Heart right ventricle (tissue), 16 donors: Measurements from ENCODE around the gene IPCEF1. TPM values are rescaled to one million over a fixed set of nuclear protein-coding genes. Genes with fewer than 3 reads are reported as not detected.

ENCODE experiments used
- ATAC-seq, 8 donors: fragments of 200-7000 bp; cut with Tn5 transposase; one replicate each; pipeline ENCODE4 v1.9.1; 2020; ENCODE audit warnings: mild to moderate bottlenecking in 8 of 8, moderate library complexity in 8 of 8, moderate number of reproducible peaks in 1 of 8
- DNase-seq, 2 donors: peaks; one replicate each; pipeline ENCODE4 v3.0.0-alpha.2; 2020
- H3K27ac ChIP-seq, 10 donors: fragments of 200-600 bp; sonication (generic) in 2 of 10; one replicate each; pipeline versions ENCODE4 v1.5.0 to v1.8.0; 2020 to 2022; ENCODE audit warnings: mild to moderate bottlenecking in 3 of 10
- H3K27me3 ChIP-seq, 7 donors: fragments of 200-600 bp; one replicate each; pipeline ENCODE4 v1.8.0; 2021 to 2022; ENCODE audit warnings: mild to moderate bottlenecking in 2 of 7
- H3K36me3 ChIP-seq, 9 donors: fragments of 200-600 bp; sonication (generic) in 1 of 9; one replicate each; pipeline versions ENCODE4 v1.5.0 to v1.8.0; 2020 to 2022; ENCODE audit warnings: mild to moderate bottlenecking in 2 of 9
- H3K4me1 ChIP-seq, 9 donors: fragments of 200-600 bp; sonication (generic) in 1 of 9; one replicate each; pipeline versions ENCODE4 v1.5.0 to v1.8.0; 2020 to 2022; ENCODE audit warnings: mild to moderate bottlenecking in 4 of 9
- H3K4me3 ChIP-seq, 10 donors: fragments of 200-600 bp; sonication (generic) in 2 of 10; one replicate each; pipeline versions ENCODE4 v1.5.0 to v1.8.0; 2020 to 2022; ENCODE audit warnings: mild to moderate bottlenecking in 7 of 10, moderate library complexity in 2 of 10
- H3K9me3 ChIP-seq, 11 donors: fragments of 200-600 bp in 10 of 11; sonication (generic) in 2 of 11; one replicate each; pipeline versions ENCODE4 v1.5.0 to v1.8.0; 2013 to 2022; ENCODE audit warnings: mild to moderate bottlenecking in 2 of 11, control low read depth in 1 of 11, moderate library complexity in 1 of 11
- WGBS, 2 donors: extraction: QIAGEN DNeasy Blood & Tissue Kit; methylation state at CpG; one replicate each; pipeline ENCODE4 v1.1.7; 2013; ENCODE audit warnings: inconsistent platforms in 1 of 2; 5-methylcytosine and 5-hydroxymethylcytosine counted together
- intact Hi-C, 10 donors: fragments of 100-400 bp; cut with DNase I; formaldehyde crosslinking; loops; one replicate each; pipeline versions ENCODE4 v1.11.1 to v1.14.2; 2022
- polyA plus RNA-seq, 2 donors: library from polyadenylated mRNA; stranded (reverse); fragments of 200-250 nt; gene quantifications; one replicate each; pipeline ENCODE4 v1.2.3, GENCODE V29; 2013
- total RNA-seq, 10 donors: library from RNA; stranded (reverse); fragmentation: NEBNext Ultra II Directional in 3 of 10; extraction: Animal tissue kit (Norgen Biotek cat#: 25700) in 3 of 10; gene quantifications; one replicate each; pipeline versions ENCODE4 v1.2.1 to v1.2.4, GENCODE V29; 2021 to 2023
- TF ChIP-seq, protein P1 (sequence below), 9 donors: fragments of 200-600 bp; sonication (generic) in 2 of 9; IDR thresholded peaks; one replicate each; pipeline versions ENCODE4 v1.5.0 to v1.8.0; 2021 to 2022; ENCODE audit warnings: antibody characterized with exemption in 9 of 9, mild to moderate bottlenecking in 5 of 9, moderate library complexity in 1 of 9
- donor health status: Arrhythmogenic right ventricular cardiomyopathy.
- donor health status: ischemic (EF 13 %, LVEDD 7.1; RV severe dilation, severe dysfunction).
- donor health status: healthy with polysubstance abuse.
- donor health status: DM: no; HTN: yes; CAD: no.
- donor health status: DM: no; HTN: no; CAD: no.
- donor health status: ischemic (EF 25% LVEDD 6.9; RV normal size, moderate dysfunction).
- donor health status: ischemic (EF 25% LVEDD 5.7; RV mildly dilated, moderate dysfunction).
- donor health status: healthy.
- donor health status: DM: yes; HTN: yes; CAD: no.
- donor health status: Ischemic cardiomyopathy.
- donor health status: ischemic (EF 35%, LVEDD 5.7; RV mildly dilated, moderate dysfunction).
- donor health status: nonischemic (EF 11% LVEDD 7.7; RV severe dilation, severe dysfunction).
- donor health status: DM: yes; HTN: yes; CAD: no.
- donor health status: PGD.
- donor health status: ischemic (EF 29% LVEDD 5.4; RV normal size, mild dysfunction).
- donor health status: nonischemic (EF 23%, LVEDD 6.1; RV moderate dilation, normal function).

Gene IPCEF1
- total and polyA plus RNA-seq, 12 donors = 0.06 to 5.0 (median 1.4) TPM

DNA sequence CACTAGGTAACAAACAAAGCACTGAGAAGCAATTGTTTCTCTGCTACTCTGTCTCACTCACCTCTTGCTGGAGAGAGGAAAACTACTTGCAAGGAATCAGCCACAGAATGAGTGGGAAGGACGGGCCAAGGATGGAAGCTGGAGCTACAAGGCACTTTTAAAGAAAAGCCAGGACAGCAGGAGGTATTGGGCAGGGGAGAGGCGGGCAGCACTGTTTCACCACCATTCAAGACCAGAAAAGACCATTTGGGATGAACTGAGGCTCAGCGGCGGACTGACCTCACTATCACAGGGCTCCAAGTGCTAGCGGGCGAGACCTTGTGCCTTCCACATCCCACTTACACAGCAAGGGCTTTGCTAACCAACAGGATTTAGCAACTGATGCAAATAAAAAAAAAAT, 137.4 kb downstream of the IPCEF1 start:
- Histone ChIP-seq H3K36me3 (peaks cover 0 to 23% (median 0%) of the 10 kb centered on the region in 9 donors), H3K4me3 (no peak overlapping the region), H3K27ac (no peak overlapping the region), H3K27me3 (no peaks in the 10 kb centered on the region), H3K9me3 (no peaks in the 10 kb centered on the region), H3K4me1 (peaks cover 0 to 5% (median 0%) of the 10 kb centered on the region in 9 donors)
- intact Hi-C loops = no loop called here
- DNase-seq (no peak), ATAC-seq (no peak)
- TF ChIP-seq, protein P1, sequence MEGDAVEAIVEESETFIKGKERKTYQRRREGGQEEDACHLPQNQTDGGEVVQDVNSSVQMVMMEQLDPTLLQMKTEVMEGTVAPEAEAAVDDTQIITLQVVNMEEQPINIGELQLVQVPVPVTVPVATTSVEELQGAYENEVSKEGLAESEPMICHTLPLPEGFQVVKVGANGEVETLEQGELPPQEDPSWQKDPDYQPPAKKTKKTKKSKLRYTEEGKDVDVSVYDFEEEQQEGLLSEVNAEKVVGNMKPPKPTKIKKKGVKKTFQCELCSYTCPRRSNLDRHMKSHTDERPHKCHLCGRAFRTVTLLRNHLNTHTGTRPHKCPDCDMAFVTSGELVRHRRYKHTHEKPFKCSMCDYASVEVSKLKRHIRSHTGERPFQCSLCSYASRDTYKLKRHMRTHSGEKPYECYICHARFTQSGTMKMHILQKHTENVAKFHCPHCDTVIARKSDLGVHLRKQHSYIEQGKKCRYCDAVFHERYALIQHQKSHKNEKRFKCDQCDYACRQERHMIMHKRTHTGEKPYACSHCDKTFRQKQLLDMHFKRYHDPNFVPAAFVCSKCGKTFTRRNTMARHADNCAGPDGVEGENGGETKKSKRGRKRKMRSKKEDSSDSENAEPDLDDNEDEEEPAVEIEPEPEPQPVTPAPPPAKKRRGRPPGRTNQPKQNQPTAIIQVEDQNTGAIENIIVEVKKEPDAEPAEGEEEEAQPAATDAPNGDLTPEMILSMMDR (IDR thresholded peaks at IDR 0.05) = no peak
- WGBS, 2 donors = 88 to 89% methylated on average over 6 of the region's 6 CpGs

DNA sequence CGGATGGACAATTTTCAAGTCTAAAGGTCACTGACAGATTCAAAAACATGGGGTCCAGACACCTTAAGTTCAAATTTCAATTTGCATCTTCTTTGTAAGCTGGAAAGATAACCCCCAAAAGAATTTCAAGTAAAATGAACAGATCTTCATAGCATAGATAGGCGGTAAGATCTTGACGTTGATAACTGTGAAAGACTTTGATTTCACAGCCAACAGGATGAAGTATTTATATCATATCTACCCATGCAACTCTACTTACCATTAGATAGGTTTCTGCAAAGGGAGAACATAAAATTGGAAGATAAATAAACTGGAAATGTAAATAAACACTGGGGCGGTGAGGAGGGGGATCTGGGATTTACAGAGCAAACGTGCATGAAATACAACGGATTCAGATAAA, 137.8 kb downstream of the IPCEF1 start:
- H3K4me3 ChIP-seq = no peak overlapping the region
- intact Hi-C loops = no loop called here
- TF ChIP-seq, protein P1 (IDR thresholded peaks at IDR 0.05) = no peak
- 73 to 82% methylated on average over 6 of the region's 6 CpGs for WGBS, 2 donors
- peaks cover 0 to 23% (median 0%) of the 10 kb centered on the region in 9 donors for H3K36me3 ChIP-seq
- ATAC-seq (no peak), DNase-seq (no peak)
- no peaks in the 10 kb centered on the region for H3K9me3 ChIP-seq
- no peak overlapping the region for H3K27ac ChIP-seq
- peaks cover 0 to 5% (median 0%) of the 10 kb centered on the region in 9 donors for H3K4me1 ChIP-seq
- no peaks in the 10 kb centered on the region for H3K27me3 ChIP-seq

DNA sequence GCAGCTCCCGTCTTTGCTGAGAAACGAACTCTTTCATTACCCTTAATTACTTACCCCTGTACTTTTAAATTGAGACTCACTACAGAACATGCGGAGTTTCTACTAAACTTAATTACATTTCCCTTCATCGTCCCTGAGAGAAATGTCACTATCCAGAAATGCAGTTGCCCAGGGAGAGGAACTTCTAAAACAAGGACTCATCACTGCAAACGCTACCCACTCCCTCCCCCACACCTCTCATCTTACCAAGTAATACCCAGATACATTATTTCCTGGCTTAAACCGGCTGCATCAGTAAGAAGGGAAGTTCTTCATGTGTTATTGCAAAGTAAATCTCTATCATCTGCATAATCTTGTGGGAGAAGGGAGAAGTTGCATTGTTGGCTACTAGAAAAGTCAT, 138.3 kb downstream of the IPCEF1 start:
- intact Hi-C loops = no loop called here
- Histone ChIP-seq H3K4me3 (no peak overlapping the region), H3K27ac (peak overlapping the region in 1 of 10 donors; percentile 31), H3K4me1 (peaks cover 0 to 5% (median 0%) of the 10 kb centered on the region in 9 donors), H3K36me3 (peaks cover 0 to 23% (median 0%) of the 10 kb centered on the region in 9 donors), H3K9me3 (no peaks in the 10 kb centered on the region), H3K27me3 (no peaks in the 10 kb centered on the region)
- 62 to 64% methylated on average over 6 of the region's 6 CpGs for WGBS, 2 donors
- DNase-seq (no peak), ATAC-seq (no peak)
- TF ChIP-seq, protein P1 (IDR thresholded peaks at IDR 0.05) = no peak

DNA sequence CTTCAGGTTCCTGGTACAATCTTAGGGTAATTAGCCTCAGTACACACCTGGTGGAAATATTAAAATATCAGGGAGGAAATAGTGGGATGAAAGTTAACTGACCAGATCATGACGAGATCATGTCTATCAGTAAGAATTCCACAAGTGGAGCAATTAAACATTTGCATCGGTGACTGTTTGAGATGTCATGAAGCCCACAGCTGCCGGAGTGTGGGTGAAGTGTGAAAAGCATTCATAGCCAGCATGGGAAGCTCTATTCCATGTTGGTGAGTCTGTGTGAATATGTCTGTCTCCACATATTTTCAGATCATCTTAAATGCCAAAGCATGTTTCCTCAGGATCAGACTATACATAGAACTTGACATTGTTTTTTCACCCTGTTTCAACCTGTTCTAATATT, 142.8 kb downstream of the IPCEF1 start:
- Histone ChIP-seq H3K27ac (no peak overlapping the region), H3K9me3 (no peaks in the 10 kb centered on the region), H3K27me3 (no peaks in the 10 kb centered on the region), H3K4me1 (peaks cover 0 to 5% (median 0%) of the 10 kb centered on the region in 9 donors), H3K4me3 (no peak overlapping the region), H3K36me3 (peaks cover 0 to 5% (median 0%) of the 10 kb centered on the region in 9 donors)
- intact Hi-C loops = no loop called here
- TF ChIP-seq, protein P1 (IDR thresholded peaks at IDR 0.05) = no peak
- ATAC-seq (no peak), DNase-seq (no peak)
- 44 to 54% methylated on average over 3 of the region's 3 CpGs for WGBS, 2 donors
